COR-L47 (cell line): ENCODE results near the gene TRMT1.

ENCODE experiments used
- DNase-seq: peaks from one replicate; lab custom pipeline; 2025; lab: John Stamatoyannopoulos, UW

TRMT1 gene

GRCh38 chr19:13071444-13072187, 44.9 kb downstream of the TRMT1 start:
- no peak for DNase-seq

- DNase-seq = no peak
Measured at GRCh38 chr19:13070425-13071140, 46.0 kb downstream of the TRMT1 start.

GRCh38 chr19:13069415-13070359, 46.9 kb downstream of the TRMT1 start:
- peak; percentile 58 for DNase-seq

- DNase-seq = no peak
Measured at GRCh38 chr19:13068085-13068846, 48.3 kb downstream of the TRMT1 start.

GRCh38 chr19:13066933-13067807, 49.4 kb downstream of the TRMT1 start:
- DNase-seq = no peak

- no peak for DNase-seq
Measured at GRCh38 chr19:13066226-13066625, 50.3 kb downstream of the TRMT1 start.

GRCh38 chr19:13064092-13064489, 52.4 kb downstream of the TRMT1 start:
- no peak for DNase-seq

- no peak for DNase-seq
Measured at GRCh38 chr19:13063461-13064091, 53.0 kb downstream of the TRMT1 start.

GRCh38 chr19:13062317-13062716, 54.2 kb downstream of the TRMT1 start:
- DNase-seq = no peak

GRCh38 chr19:13060964-13061927, 55.3 kb downstream of the TRMT1 start:
- peak; percentile 71 for DNase-seq

- DNase-seq = no peak
Measured at GRCh38 chr19:13060233-13060963, 56.1 kb downstream of the TRMT1 start.

GRCh38 chr19:13058951-13059660, 57.4 kb downstream of the TRMT1 start:
- no peak for DNase-seq

GRCh38 chr19:13057744-13058143, 58.8 kb downstream of the TRMT1 start:
- peak; percentile 16 for DNase-seq

- DNase-seq = peak; percentile 95
Measured at GRCh38 chr19:13057147-13057572, 59.4 kb downstream of the TRMT1 start.

- no peak for DNase-seq
Measured at GRCh38 chr19:13056052-13056660, 60.4 kb downstream of the TRMT1 start.

- no peak for DNase-seq
Measured at GRCh38 chr19:13055213-13056051, 61.1 kb downstream of the TRMT1 start.
